Rectal smooth muscle tissue (tissue), 1 donor: ENCODE data around the gene RAD21L1.
A peak's percentile ranks its signal among the peaks of the same experiment; 100 is the strongest.

ENCODE experiments used
- H3K27ac ChIP-seq: one replicate; pipeline ENCODE4 v1.7.0; 2013; ENCODE audit warnings: low read depth, low read length, inconsistent platforms
- H3K27me3 ChIP-seq: one replicate; pipeline ENCODE4 v1.7.0; 2013; ENCODE audit warnings: low read length; ENCODE audit not compliant: control insufficient read depth, insufficient read depth
- H3K36me3 ChIP-seq: one replicate; pipeline ENCODE4 v1.7.0; 2013; ENCODE audit warnings: low read length; ENCODE audit not compliant: control insufficient read depth, insufficient read depth
- H3K4me1 ChIP-seq: one replicate; pipeline ENCODE4 v1.7.0; 2013; ENCODE audit warnings: low read length; ENCODE audit not compliant: control insufficient read depth, insufficient read depth
- H3K4me3 ChIP-seq: one replicate; pipeline ENCODE4 v1.7.0; 2013; ENCODE audit warnings: low read length
- H3K9ac ChIP-seq: one replicate; pipeline ENCODE4 v1.7.0; 2013; ENCODE audit warnings: low read length

RAD21L1 gene

DNA sequence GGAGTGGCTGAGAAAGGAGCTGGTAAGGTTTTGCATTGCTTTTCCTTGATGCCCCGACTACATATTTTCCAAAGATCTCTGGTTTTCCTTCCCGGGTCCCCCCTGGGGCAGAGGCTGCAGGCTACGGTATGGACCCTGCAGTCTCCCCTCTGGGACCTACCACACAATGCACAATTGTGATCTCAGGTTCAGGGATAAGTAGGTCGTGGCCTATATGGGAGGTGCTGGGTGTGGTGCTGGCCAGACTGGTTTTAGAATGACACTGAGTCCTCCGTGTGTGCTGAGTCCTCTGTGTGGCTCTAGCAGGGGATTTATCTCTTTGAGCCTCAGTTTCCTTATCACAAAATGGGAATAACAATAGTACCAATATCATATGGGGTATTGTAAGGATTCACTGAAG, 22.2 kb upstream of the RAD21L1 start:
- Histone ChIP-seq H3K27me3 (no peaks in the 10 kb centered on the region), H3K27ac (no peak overlapping the region), H3K36me3 (no peaks in the 10 kb centered on the region), H3K9ac (no peak overlapping the region), H3K4me1 (no peaks in the 10 kb centered on the region), H3K4me3 (no peak overlapping the region)

DNA sequence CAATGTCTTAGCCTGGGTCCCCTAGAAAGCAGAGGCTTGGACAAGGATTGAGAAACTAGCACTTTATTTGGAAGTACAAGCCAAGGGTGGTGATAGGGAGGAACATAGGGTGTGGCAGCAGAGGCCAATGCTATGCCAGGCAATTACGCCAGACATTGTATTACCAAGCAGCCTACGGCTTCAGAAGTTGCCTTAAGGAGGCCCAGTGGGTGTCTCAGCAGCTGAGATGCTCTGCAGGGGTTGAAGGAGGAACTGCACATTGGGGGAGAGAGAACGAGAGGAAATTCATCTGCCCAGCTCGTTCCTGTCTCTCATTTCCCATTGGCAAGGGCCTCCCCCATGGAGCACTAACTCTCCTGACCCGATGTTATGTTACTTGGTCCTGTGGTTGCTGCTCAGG, 21.7 kb upstream of the RAD21L1 start:
- H3K4me3 ChIP-seq = no peak overlapping the region
- no peaks in the 10 kb centered on the region for H3K36me3 ChIP-seq
- no peak overlapping the region for H3K27ac ChIP-seq
- no peaks in the 10 kb centered on the region for H3K27me3 ChIP-seq
- H3K4me1 ChIP-seq = no peaks in the 10 kb centered on the region
- no peak overlapping the region for H3K9ac ChIP-seq

GRCh38 chr20:1204576-1204975, 21.3 kb upstream of the RAD21L1 start:
- Histone ChIP-seq H3K27ac (no peak overlapping the region), H3K36me3 (no peaks in the 10 kb centered on the region), H3K4me3 (no peak overlapping the region), H3K9ac (no peak overlapping the region), H3K4me1 (no peaks in the 10 kb centered on the region), H3K27me3 (no peaks in the 10 kb centered on the region)

- no peaks in the 10 kb centered on the region for H3K27me3 ChIP-seq
- H3K4me3 ChIP-seq = no peak overlapping the region
- no peaks in the 10 kb centered on the region for H3K4me1 ChIP-seq
- no peak overlapping the region for H3K9ac ChIP-seq
- no peak overlapping the region for H3K27ac ChIP-seq
- no peaks in the 10 kb centered on the region for H3K36me3 ChIP-seq
These were observed 20.0 kb upstream of the RAD21L1 start for GRCh38 chr20:1205802-1206201.

DNA sequence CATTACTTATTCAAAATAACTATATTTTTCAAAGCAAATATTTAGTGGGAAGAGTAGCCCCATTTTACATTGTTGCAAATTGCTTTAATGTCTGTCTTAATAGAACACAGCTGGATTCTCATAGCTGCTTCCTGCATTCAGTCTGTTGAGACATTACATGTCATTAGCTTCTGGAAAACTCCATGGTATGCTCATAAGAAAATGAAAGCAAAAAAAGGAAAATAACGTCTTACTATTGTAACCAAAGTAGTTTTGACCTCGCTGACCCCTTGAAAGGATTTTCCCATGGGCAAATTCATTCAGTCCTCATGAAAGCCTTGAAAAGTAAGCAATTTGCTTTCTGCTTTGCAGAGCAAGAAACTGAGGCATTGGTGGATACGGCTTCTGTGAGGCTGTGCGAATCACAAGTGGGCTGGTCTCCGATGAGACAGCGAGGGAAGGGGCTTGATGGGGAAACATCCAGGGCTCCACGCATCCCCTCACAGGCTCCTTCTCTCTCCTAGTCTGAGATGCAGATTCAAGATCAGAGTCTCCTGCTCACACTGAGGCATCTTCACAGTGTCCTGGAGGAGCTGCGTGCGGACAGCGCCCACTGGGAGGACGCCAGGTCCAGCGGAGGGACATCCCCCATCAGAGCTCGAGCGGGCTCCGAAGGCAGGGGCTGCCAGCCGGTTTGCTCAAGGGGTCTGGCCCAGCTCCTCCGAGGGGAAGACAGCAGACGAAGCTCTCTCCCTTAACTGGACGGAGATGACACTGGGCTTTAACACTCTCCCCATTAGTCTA, 19.3 kb upstream of the RAD21L1 start:
- no peaks in the 10 kb centered on the region for H3K36me3 ChIP-seq
- H3K4me1 ChIP-seq = no peaks in the 10 kb centered on the region
- H3K27ac ChIP-seq = no peak overlapping the region
- no peak overlapping the region for H3K4me3 ChIP-seq
- H3K9ac ChIP-seq = no peak overlapping the region
- H3K27me3 ChIP-seq = no peaks in the 10 kb centered on the region

DNA sequence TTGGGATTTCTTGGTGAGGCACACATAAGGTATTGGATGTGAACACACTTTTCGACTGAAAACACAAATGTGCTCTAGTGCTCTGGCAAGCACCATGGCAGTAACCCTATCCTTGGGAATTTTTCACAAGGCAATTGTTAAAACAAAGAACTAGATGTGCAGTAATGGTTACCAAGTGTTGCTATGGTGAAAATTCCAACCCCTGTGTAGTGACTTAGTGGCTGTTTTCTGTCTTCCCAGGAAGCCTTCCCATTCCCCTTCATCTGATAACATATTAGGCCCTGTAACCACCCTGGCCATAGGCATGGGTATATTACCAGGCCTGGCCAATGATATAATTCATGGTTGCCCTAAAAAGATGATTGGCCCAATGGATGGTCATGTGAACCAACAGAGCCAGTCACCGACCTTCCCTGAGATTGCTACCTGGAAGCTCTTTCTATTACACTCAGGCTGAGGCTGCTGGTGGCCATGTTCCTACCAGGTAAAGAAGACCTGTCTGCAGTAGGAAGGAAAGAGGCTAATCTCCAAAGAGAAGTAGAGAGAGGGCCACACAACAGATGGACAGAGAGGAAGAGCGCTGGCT, 18.5 kb upstream of the RAD21L1 start:
- H3K27ac ChIP-seq = no peak overlapping the region
- H3K4me1 ChIP-seq = no peaks in the 10 kb centered on the region
- H3K9ac ChIP-seq = no peak overlapping the region
- H3K4me3 ChIP-seq = no peak overlapping the region
- H3K27me3 ChIP-seq = no peaks in the 10 kb centered on the region
- no peaks in the 10 kb centered on the region for H3K36me3 ChIP-seq

- H3K27me3 ChIP-seq = no peaks in the 10 kb centered on the region
- H3K27ac ChIP-seq = no peak overlapping the region
- H3K9ac ChIP-seq = no peak overlapping the region
- H3K36me3 ChIP-seq = no peaks in the 10 kb centered on the region
- H3K4me3 ChIP-seq = no peak overlapping the region
- no peaks in the 10 kb centered on the region for H3K4me1 ChIP-seq
These were observed 16.1 kb upstream of the RAD21L1 start for GRCh38 chr20:1209447-1210387.

GRCh38 chr20:1210501-1210900, 15.3 kb upstream of the RAD21L1 start:
- no peak overlapping the region for H3K4me3 ChIP-seq
- no peaks in the 10 kb centered on the region for H3K27me3 ChIP-seq
- no peaks in the 10 kb centered on the region for H3K4me1 ChIP-seq
- H3K9ac ChIP-seq = no peak overlapping the region
- H3K36me3 ChIP-seq = no peaks in the 10 kb centered on the region
- H3K27ac ChIP-seq = no peak overlapping the region

- Histone ChIP-seq H3K27ac (no peak overlapping the region), H3K4me3 (no peak overlapping the region), H3K4me1 (no peaks in the 10 kb centered on the region), H3K9ac (no peak overlapping the region), H3K36me3 (no peaks in the 10 kb centered on the region), H3K27me3 (no peaks in the 10 kb centered on the region)
These were observed 13.8 kb upstream of the RAD21L1 start for GRCh38 chr20:1212023-1212422.

DNA sequence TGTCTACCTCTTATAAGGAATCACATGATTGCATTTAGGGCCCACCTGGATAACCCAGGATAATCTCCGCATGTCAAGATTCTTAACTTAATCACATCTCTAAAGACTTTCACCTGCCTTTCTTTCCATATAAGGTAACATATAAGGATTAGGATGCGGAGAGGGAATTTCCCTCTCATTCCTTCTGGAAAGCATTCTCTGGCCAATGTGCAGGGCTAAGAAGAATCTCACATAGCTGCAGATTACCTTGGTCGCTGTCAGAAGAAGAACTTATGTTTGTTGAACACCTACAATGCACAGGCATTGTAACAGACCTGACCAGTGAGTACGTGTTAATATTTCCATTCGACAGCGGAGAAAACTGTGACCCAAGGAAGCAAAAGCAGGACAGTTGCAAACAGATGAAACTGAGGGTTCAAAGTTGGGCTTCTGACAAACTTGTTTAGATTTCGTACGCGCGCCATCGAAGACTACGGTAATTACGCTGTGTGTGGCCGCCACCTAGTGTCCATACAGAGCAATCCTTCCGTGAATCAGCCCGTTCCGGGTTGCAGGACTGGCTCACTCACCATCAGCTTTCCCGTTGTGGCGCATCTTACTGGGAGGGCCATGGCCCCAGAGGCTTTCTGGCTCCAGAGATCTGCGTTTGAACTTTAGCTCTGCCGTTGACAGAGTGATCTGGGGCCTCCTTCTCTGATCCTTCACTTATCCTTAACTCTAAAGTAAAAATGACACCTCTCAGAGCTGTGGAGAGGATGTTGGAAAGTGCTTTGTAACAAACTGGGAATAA, 13.0 kb upstream of the RAD21L1 start:
- H3K27me3 ChIP-seq = no peaks in the 10 kb centered on the region
- no peaks in the 10 kb centered on the region for H3K4me1 ChIP-seq
- H3K4me3 ChIP-seq = peak overlapping the region; percentile 6
- H3K36me3 ChIP-seq = no peaks in the 10 kb centered on the region
- H3K9ac ChIP-seq = no peak overlapping the region
- H3K27ac ChIP-seq = no peak overlapping the region

GRCh38 chr20:1214838-1215261, 11.0 kb upstream of the RAD21L1 start:
- H3K4me3 ChIP-seq = no peak overlapping the region
- no peak overlapping the region for H3K9ac ChIP-seq
- H3K4me1 ChIP-seq = no peaks in the 10 kb centered on the region
- no peak overlapping the region for H3K27ac ChIP-seq
- no peaks in the 10 kb centered on the region for H3K36me3 ChIP-seq
- no peaks in the 10 kb centered on the region for H3K27me3 ChIP-seq
